Keratinocyte (primary cell): ENCODE data around the gene AKR1A1. TPM values are rescaled to one million over a fixed set of nuclear protein-coding genes. Genes with fewer than 3 reads are reported as not detected.

Experiments
- DNase-seq: peaks from one replicate; pipeline ENCODE4 v3.0.0-alpha.2; 2011; ENCODE audit warnings: low read depth, missing footprints, low spot score
- FAIRE-seq: peaks from 2 replicates; lab custom pipeline; 2011; peaks lifted over from hg19 to GRCh38; lab: Jason Lieb, UNC
- H2AFZ ChIP-seq: 2 replicates; pipeline ENCODE4 v1.6.0; 2012; ENCODE audit warnings: low read length, control low read depth, inconsistent platforms; ENCODE audit not compliant: control insufficient read depth
- H3K27ac ChIP-seq: 2 replicates; pipeline ENCODE4 v1.5.1; 2011; ENCODE audit warnings: low read length; ENCODE audit not compliant: control insufficient read depth, insufficient read depth
- H3K27me3 ChIP-seq: 3 replicates; pipeline ENCODE4 v1.6.0; 2011; ENCODE audit warnings: low read length; ENCODE audit not compliant: control insufficient read depth, insufficient read depth; ENCODE audit errors: extremely low read depth
- H3K36me3 ChIP-seq, 2 experiments: 2 replicates in 1 of 2; 3 replicates in 1 of 2; pipeline ENCODE4 v1.5.1; 2011; ENCODE audit warnings: low read length in 2 of 2, mild to moderate bottlenecking in 1 of 2; ENCODE audit not compliant: control insufficient read depth in 2 of 2, insufficient read depth in 2 of 2; ENCODE audit errors: extremely low read depth in 1 of 2
- H3K4me1 ChIP-seq: 3 replicates; pipeline ENCODE4 v1.5.1; 2011; ENCODE audit warnings: low read length; ENCODE audit not compliant: control insufficient read depth, insufficient read depth; ENCODE audit errors: extremely low read depth
- H3K4me2 ChIP-seq: 3 replicates; pipeline ENCODE4 v1.6.0; 2011; ENCODE audit warnings: low read depth, low read length; ENCODE audit not compliant: control insufficient read depth, insufficient read depth; ENCODE audit errors: extremely low read depth
- H3K4me3 ChIP-seq, 3 experiments: fragments of 200-600 bp in 1 of 3; sonication (generic) in 1 of 3; 2 replicates in 2 of 3; 3 replicates in 1 of 3; pipeline ENCODE4 v1.5.1; 2011 to 2016; ENCODE audit warnings: low read length in 3 of 3, mild to moderate bottlenecking in 3 of 3, control low read depth in 2 of 3, inconsistent platforms in 1 of 3, low read depth in 1 of 3, mixed read lengths in 1 of 3, mixed run types in 1 of 3, moderate library complexity in 1 of 3; ENCODE audit not compliant: control insufficient read depth in 2 of 3, insufficient read depth in 2 of 3; ENCODE audit errors: extremely low read depth in 1 of 3
- H3K79me2 ChIP-seq: 2 replicates; pipeline ENCODE4 v1.6.0; 2012; ENCODE audit warnings: low read length; ENCODE audit not compliant: control insufficient read depth, insufficient read depth
- H3K9ac ChIP-seq: 3 replicates; pipeline ENCODE4 v1.6.0; 2011; ENCODE audit warnings: low read length; ENCODE audit not compliant: control insufficient read depth, insufficient read depth; ENCODE audit errors: extremely low read depth
- H3K9me1 ChIP-seq: 3 replicates; pipeline ENCODE4 v1.6.0; 2011; ENCODE audit warnings: low read length; ENCODE audit not compliant: control insufficient read depth, insufficient read depth; ENCODE audit errors: extremely low read depth
- H3K9me3 ChIP-seq: 2 replicates; pipeline ENCODE4 v1.5.1; 2012; ENCODE audit warnings: low read depth, low read length; ENCODE audit not compliant: control insufficient read depth
- H4K20me1 ChIP-seq: 3 replicates; pipeline ENCODE4 v1.6.0; 2011; ENCODE audit warnings: low read length; ENCODE audit not compliant: control insufficient read depth, insufficient read depth; ENCODE audit errors: extremely low read depth
- EZH2 ChIP-seq: IDR thresholded peaks from one replicate; pipeline ENCODE4 v1.6.1; 2012; ENCODE audit warnings: inconsistent platforms, mild to moderate bottlenecking, low read length, moderate library complexity
- dilution Hi-C: fragments of 300-500 bp; cut with MboI; formaldehyde crosslinking; loops from one replicate; pipeline ENCODE4 v1.7.0; 2020; ENCODE audit warnings: low sequenced_read_pairs; ENCODE audit not compliant: extremely low pct_ligation_motif_present
- polyA plus RNA-seq, 5 experiments: library from polyadenylated mRNA; depleted of rRNA in 3 of 5; stranded (reverse) in 3 of 5; stranded (forward) in 1 of 5; unstranded in 1 of 5; fragments of >200 nt; gene quantifications; 1 replicate in 1 of 5; 2 replicates in 3 of 5; 3 replicates in 1 of 5; pipeline versions ENCODE4 v1.2.1 to v1.2.3, GENCODE V29; 2011 to 2012; ENCODE audit warnings: missing spikeins in 2 of 5, low read depth in 1 of 5, low replicate concordance in 1 of 5
- TF ChIP-seq, protein P1 (sequence below), 3 experiments: IDR thresholded peaks in 1 of 3; conservative IDR thresholded peaks in 1 of 3; optimal IDR thresholded peaks in 1 of 3; 2 replicates in 2 of 3; 3 replicates in 1 of 3; pipeline versions ENCODE3 to v1.5.1; 2011; ENCODE audit warnings: low read length in 3 of 3, mild to moderate bottlenecking in 3 of 3, moderate library complexity in 2 of 3, control low read depth in 1 of 3, inconsistent platforms in 1 of 3; ENCODE audit not compliant: insufficient read depth in 2 of 3; ENCODE audit errors: extremely low read depth in 1 of 3

Gene AKR1A1
- polyA plus RNA-seq, 1 donor (not counting 4 experiments of a cell fraction or from before 2014, with no cell fraction given), result 107 TPM

- H3K4me3 ChIP-seq, result no peak overlapping the region
- peaks cover 2 to 4% of the 10 kb centered on the region in 2 experiments for H3K36me3 ChIP-seq
- no peaks in the 10 kb centered on the region for H3K9me3 ChIP-seq
- TF ChIP-seq, protein P1, sequence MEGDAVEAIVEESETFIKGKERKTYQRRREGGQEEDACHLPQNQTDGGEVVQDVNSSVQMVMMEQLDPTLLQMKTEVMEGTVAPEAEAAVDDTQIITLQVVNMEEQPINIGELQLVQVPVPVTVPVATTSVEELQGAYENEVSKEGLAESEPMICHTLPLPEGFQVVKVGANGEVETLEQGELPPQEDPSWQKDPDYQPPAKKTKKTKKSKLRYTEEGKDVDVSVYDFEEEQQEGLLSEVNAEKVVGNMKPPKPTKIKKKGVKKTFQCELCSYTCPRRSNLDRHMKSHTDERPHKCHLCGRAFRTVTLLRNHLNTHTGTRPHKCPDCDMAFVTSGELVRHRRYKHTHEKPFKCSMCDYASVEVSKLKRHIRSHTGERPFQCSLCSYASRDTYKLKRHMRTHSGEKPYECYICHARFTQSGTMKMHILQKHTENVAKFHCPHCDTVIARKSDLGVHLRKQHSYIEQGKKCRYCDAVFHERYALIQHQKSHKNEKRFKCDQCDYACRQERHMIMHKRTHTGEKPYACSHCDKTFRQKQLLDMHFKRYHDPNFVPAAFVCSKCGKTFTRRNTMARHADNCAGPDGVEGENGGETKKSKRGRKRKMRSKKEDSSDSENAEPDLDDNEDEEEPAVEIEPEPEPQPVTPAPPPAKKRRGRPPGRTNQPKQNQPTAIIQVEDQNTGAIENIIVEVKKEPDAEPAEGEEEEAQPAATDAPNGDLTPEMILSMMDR (optimal IDR thresholded peaks at IDR 0.05 in 1 of 3, IDR thresholded peaks at IDR 0.05 in 1 of 3, conservative IDR thresholded peaks at IDR 0.05 in 1 of 3; ENCODE audit: extremely low read depth in 1 of 3, insufficient read depth in 2 of 3, low read length in 3 of 3), result no peak
- TF ChIP-seq EZH2, result no peak
- H3K27me3 ChIP-seq, result no peaks in the 10 kb centered on the region
- H2AFZ ChIP-seq, result no peak overlapping the region
- H3K27ac ChIP-seq, result no peak overlapping the region
- H3K4me1 ChIP-seq, result peaks cover 13% of the 10 kb centered on the region
- H3K9ac ChIP-seq, result no peak overlapping the region
- H3K9me1 ChIP-seq, result no peaks in the 10 kb centered on the region
- H4K20me1 ChIP-seq, result no peaks in the 10 kb centered on the region
- FAIRE-seq, result no peak
- dilution Hi-C loops, result no loop called here
- no peak overlapping the region for H3K4me2 ChIP-seq
- no peak for DNase-seq
- H3K79me2 ChIP-seq, result peaks cover 2% of the 10 kb centered on the region
Measured at GRCh38 chr1:45503462-45504360, 46.9 kb upstream of the AKR1A1 start.

GRCh38 chr1:45507195-45507594, 43.4 kb upstream of the AKR1A1 start:
- H3K27ac ChIP-seq, result no peak overlapping the region
- dilution Hi-C loops, result no loop called here
- H3K36me3 ChIP-seq, result peaks cover 21 to 22% of the 10 kb centered on the region in 2 experiments
- no peak overlapping the region for H2AFZ ChIP-seq
- FAIRE-seq (no peak), DNase-seq (no peak)
- H3K9ac ChIP-seq, result no peak overlapping the region
- H4K20me1 ChIP-seq, result no peaks in the 10 kb centered on the region
- no peaks in the 10 kb centered on the region for H3K27me3 ChIP-seq
- no peaks in the 10 kb centered on the region for H3K9me3 ChIP-seq
- H3K4me2 ChIP-seq, result no peak overlapping the region
- no peaks in the 10 kb centered on the region for H3K4me1 ChIP-seq
- TF ChIP-seq, protein P1 (optimal IDR thresholded peaks at IDR 0.05 in 1 of 3, IDR thresholded peaks at IDR 0.05 in 1 of 3, conservative IDR thresholded peaks at IDR 0.05 in 1 of 3; ENCODE audit: extremely low read depth in 1 of 3, insufficient read depth in 2 of 3, low read length in 3 of 3), result no peak
- TF ChIP-seq EZH2, result no peak
- H3K9me1 ChIP-seq, result no peaks in the 10 kb centered on the region
- no peak overlapping the region for H3K4me3 ChIP-seq
- H3K79me2 ChIP-seq, result no peaks in the 10 kb centered on the region
